ENCODE results near the gene SH2D2A.

SH2D2A gene

DNA sequence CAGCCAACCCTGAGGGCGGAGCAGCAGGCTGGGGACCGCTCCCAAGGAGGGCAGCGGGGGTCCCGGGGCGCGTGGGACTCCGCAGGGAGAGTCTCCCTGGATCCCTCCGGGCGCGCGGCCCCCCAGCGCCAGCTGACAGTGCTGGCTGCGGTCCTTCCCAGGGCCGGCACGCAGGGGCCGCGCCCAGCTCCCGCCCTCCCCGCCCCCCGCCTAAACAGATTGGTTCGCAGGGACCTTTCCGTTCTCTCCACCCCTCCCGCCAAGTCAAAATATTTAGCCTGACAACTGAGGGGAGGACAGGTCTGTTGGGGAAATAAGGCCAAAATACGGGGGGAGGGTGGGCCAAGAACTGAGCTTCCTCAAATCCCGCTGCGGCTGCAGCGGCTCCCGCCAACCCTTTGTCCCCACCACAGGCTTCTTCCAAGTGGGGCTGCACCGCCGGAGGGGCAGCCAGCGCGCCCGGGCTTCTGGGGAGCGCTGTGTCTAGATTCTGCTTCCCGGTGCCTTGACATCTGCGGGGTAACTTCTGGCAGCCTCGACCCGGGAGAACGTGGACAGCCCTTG is 42.4 kb upstream of the SH2D2A start, which contains the start of gene INSRR:
TSS of gene INSRR (minus strand) at position 159 of the 564 bp plus-strand sequence. CDS start 496 bp downstream, outside the sequence.
- Histone ChIP-seq H3K27me3 (ENCODE audit: low read depth, low read length) (peaks cover 59% of the 10 kb centered on the region), H3K27ac (ENCODE audit: low read length) (no peak within 1 kb of the TSS), H3K36me3 (ENCODE audit: control insufficient read depth in 1 of 2, insufficient read depth in 2 of 2, low read length in 2 of 2) (no peaks in the 10 kb centered on the region), H3K4me1 (ENCODE audit: control insufficient read depth in 1 of 2, insufficient read depth in 2 of 2, low read length in 2 of 2) (peaks cover 4 to 29% of the 10 kb centered on the region in 2 donors), H3K4me3 (ENCODE audit: low read depth in 1 of 2, low read length in 2 of 2) (peak within 1 kb of the TSS; percentile 53 to 56), H3K9me3 (ENCODE audit: control insufficient read depth in 1 of 2, low read length in 2 of 2) (no peaks in the 10 kb centered on the region)

DNA sequence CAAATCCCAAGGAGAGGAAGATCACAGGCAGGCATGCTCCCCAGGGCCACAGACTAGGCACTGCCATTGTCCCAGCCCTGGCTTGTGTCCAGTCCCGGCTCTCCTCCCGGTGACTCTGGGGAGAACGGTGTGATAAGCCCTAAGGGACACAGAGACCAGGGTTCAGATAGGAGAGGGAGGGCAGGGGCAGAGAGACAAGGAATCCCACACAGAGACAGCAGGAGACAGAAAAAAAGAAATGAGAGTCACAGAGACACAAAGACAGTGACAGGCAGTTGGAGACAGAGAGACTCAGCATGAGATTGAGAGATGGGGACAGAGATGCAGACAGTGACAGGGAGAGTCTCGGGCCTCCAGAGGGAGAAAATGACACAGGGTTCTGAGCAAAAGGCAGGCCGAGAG is 41.9 kb upstream of the SH2D2A start:
- peaks cover 57% of the 10 kb centered on the region for H3K27me3 ChIP-seq (ENCODE audit: low read depth, low read length)
- H3K4me1 ChIP-seq (ENCODE audit: control insufficient read depth in 1 of 2, insufficient read depth in 2 of 2, low read length in 2 of 2), result peaks cover 4 to 29% of the 10 kb centered on the region in 2 donors
- H3K9me3 ChIP-seq (ENCODE audit: control insufficient read depth in 1 of 2, low read length in 2 of 2), result no peaks in the 10 kb centered on the region

GRCh38 chr1:156857532-156857931 is 40.9 kb upstream of the SH2D2A start:
- Histone ChIP-seq H3K36me3 (ENCODE audit: control insufficient read depth in 1 of 2, insufficient read depth in 2 of 2, low read length in 2 of 2) (no peaks in the 10 kb centered on the region), H3K4me1 (ENCODE audit: control insufficient read depth in 1 of 2, insufficient read depth in 2 of 2, low read length in 2 of 2) (peaks cover 4 to 29% of the 10 kb centered on the region in 2 donors), H3K9me3 (ENCODE audit: control insufficient read depth in 1 of 2, low read length in 2 of 2) (no peaks in the 10 kb centered on the region), H3K27me3 (ENCODE audit: low read depth, low read length) (peaks cover 46% of the 10 kb centered on the region), H3K27ac (ENCODE audit: low read length) (no peak overlapping the region), H3K4me3 (ENCODE audit: low read depth in 1 of 2, low read length in 2 of 2) (no peak overlapping the region)

More for the DNA sequence above, 41.9 kb upstream of the SH2D2A start:
- Histone ChIP-seq H3K27ac (ENCODE audit: low read length) (no peak overlapping the region), H3K36me3 (ENCODE audit: control insufficient read depth in 1 of 2, insufficient read depth in 2 of 2, low read length in 2 of 2) (no peaks in the 10 kb centered on the region), H3K4me3 (ENCODE audit: low read depth in 1 of 2, low read length in 2 of 2) (peak overlapping the region in 1 of 2 donors; percentile 56)

- Histone ChIP-seq H3K27me3 (ENCODE audit: low read depth, low read length) (peaks cover 34% of the 10 kb centered on the region), H3K27ac (ENCODE audit: low read length) (no peak overlapping the region), H3K4me1 (ENCODE audit: control insufficient read depth in 1 of 2, insufficient read depth in 2 of 2, low read length in 2 of 2) (peaks cover 7 to 28% of the 10 kb centered on the region in 2 donors), H3K9me3 (ENCODE audit: control insufficient read depth in 1 of 2, low read length in 2 of 2) (no peaks in the 10 kb centered on the region), H3K36me3 (ENCODE audit: control insufficient read depth in 1 of 2, insufficient read depth in 2 of 2, low read length in 2 of 2) (no peaks in the 10 kb centered on the region), H3K4me3 (ENCODE audit: low read depth in 1 of 2, low read length in 2 of 2) (no peak overlapping the region)
These were observed 39.7 kb upstream of the SH2D2A start for GRCh38 chr1:156856282-156856785.

DNA sequence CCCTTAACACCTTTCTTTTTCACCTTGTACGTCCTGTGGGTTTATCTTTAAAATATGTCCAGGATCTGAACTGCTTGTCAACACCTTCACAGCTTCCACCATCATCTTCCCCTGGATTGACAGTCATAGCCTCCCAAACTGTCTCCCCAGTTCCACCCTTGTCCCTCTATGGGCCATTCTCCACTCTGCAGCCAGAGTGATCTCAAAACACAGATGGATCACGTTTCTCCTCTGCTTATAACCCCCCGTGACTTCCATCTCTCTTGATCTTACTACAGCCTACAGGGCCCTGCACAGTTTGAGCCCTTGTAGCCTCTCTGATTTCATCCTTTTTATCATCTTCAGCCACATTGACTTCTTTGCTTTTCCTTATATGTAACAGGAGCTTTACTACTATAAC is 38.0 kb upstream of the SH2D2A start:
- H3K27me3 ChIP-seq (ENCODE audit: low read depth, low read length), result peaks cover 22% of the 10 kb centered on the region

GRCh38 chr1:156853761-156854160 is 37.1 kb upstream of the SH2D2A start:
- H3K36me3 ChIP-seq (ENCODE audit: control insufficient read depth in 1 of 2, insufficient read depth in 2 of 2, low read length in 2 of 2), result no peaks in the 10 kb centered on the region
- no peaks in the 10 kb centered on the region for H3K9me3 ChIP-seq (ENCODE audit: control insufficient read depth in 1 of 2, low read length in 2 of 2)
- H3K4me3 ChIP-seq (ENCODE audit: low read depth in 1 of 2, low read length in 2 of 2), result no peak overlapping the region
- no peak overlapping the region for H3K27ac ChIP-seq (ENCODE audit: low read length)
- peaks cover 4 to 7% of the 10 kb centered on the region in 2 donors for H3K4me1 ChIP-seq (ENCODE audit: control insufficient read depth in 1 of 2, insufficient read depth in 2 of 2, low read length in 2 of 2)
- peaks cover 17% of the 10 kb centered on the region for H3K27me3 ChIP-seq (ENCODE audit: low read depth, low read length)

More for the DNA sequence above, 38.0 kb upstream of the SH2D2A start:
- Histone ChIP-seq H3K9me3 (ENCODE audit: control insufficient read depth in 1 of 2, low read length in 2 of 2) (no peaks in the 10 kb centered on the region), H3K4me1 (ENCODE audit: control insufficient read depth in 1 of 2, insufficient read depth in 2 of 2, low read length in 2 of 2) (peaks cover 7 to 11% of the 10 kb centered on the region in 2 donors), H3K27ac (ENCODE audit: low read length) (no peak overlapping the region), H3K4me3 (ENCODE audit: low read depth in 1 of 2, low read length in 2 of 2) (no peak overlapping the region), H3K36me3 (ENCODE audit: control insufficient read depth in 1 of 2, insufficient read depth in 2 of 2, low read length in 2 of 2) (no peaks in the 10 kb centered on the region)

GRCh38 chr1:156852418-156852874 is 35.8 kb upstream of the SH2D2A start:
- H3K36me3 ChIP-seq (ENCODE audit: control insufficient read depth in 1 of 2, insufficient read depth in 2 of 2, low read length in 2 of 2), result no peaks in the 10 kb centered on the region
- peaks cover 3 to 5% of the 10 kb centered on the region in 2 donors for H3K4me1 ChIP-seq (ENCODE audit: control insufficient read depth in 1 of 2, insufficient read depth in 2 of 2, low read length in 2 of 2)
- no peak overlapping the region for H3K4me3 ChIP-seq (ENCODE audit: low read depth in 1 of 2, low read length in 2 of 2)
- no peak overlapping the region for H3K27ac ChIP-seq (ENCODE audit: low read length)
- H3K9me3 ChIP-seq (ENCODE audit: control insufficient read depth in 1 of 2, low read length in 2 of 2), result no peaks in the 10 kb centered on the region
- H3K27me3 ChIP-seq (ENCODE audit: low read depth, low read length), result peaks cover 9% of the 10 kb centered on the region

DNA sequence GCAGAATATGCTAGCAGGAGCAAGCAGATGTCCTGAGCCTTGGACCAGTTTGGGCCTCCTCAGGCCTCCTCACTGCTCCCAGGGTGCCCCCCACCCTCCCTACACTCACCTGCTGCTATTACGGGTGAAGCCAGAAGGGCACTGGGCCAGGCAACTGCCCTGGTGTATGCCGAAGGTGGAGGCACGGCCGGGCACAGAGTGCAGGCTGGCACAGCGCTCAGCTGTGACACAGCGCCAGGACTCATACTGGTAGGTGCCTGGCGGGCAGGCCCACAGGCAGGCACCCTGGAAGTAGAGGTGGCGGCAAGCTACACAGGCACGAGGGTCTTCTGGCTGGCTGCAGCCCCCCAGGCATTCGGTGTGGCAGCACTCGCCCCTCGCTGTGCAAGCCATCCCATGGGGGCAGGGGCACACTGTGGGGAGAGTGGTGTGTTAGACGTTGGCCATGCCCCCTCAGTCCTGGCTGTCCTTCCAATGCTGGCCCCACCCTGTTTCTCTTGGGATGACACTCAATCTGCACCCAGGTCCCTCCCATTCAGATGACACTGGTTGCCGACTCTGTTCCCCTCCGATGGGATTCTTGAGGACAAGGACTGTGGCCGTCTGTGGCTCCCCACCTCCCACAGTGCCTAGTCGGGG is 35.2 kb upstream of the SH2D2A start:
- Histone ChIP-seq H3K4me1 (ENCODE audit: control insufficient read depth in 1 of 2, insufficient read depth in 2 of 2, low read length in 2 of 2) (peaks cover 3 to 5% of the 10 kb centered on the region in 2 donors), H3K27me3 (ENCODE audit: low read depth, low read length) (peaks cover 10% of the 10 kb centered on the region), H3K27ac (ENCODE audit: low read length) (no peak overlapping the region), H3K4me3 (ENCODE audit: low read depth in 1 of 2, low read length in 2 of 2) (no peak overlapping the region), H3K36me3 (ENCODE audit: control insufficient read depth in 1 of 2, insufficient read depth in 2 of 2, low read length in 2 of 2) (no peaks in the 10 kb centered on the region), H3K9me3 (ENCODE audit: control insufficient read depth in 1 of 2, low read length in 2 of 2) (no peaks in the 10 kb centered on the region)

DNA sequence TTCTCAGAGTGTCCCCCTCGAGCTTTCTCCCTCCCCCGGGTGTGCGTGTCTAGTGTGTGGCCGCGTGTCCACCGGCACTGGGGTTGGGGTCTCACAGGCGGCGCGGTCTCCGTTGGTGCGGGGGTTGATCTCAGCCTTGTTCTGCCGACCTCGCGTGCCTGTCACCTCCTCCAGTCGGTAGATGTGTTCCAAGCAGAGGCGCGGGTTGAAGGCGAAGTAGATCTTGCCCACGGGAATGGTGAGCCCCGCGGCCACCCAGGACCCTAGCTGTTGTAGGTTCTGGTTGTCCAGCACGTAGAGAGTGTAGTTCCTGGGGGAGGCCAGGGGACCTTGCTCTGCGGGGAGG is 32.5 kb upstream of the SH2D2A start:
- no peaks in the 10 kb centered on the region for H3K9me3 ChIP-seq (ENCODE audit: control insufficient read depth in 1 of 2, low read length in 2 of 2)
- H3K27me3 ChIP-seq (ENCODE audit: low read depth, low read length), result peaks cover 20% of the 10 kb centered on the region
- no peaks in the 10 kb centered on the region for H3K36me3 ChIP-seq (ENCODE audit: control insufficient read depth in 1 of 2, insufficient read depth in 2 of 2, low read length in 2 of 2)
- H3K27ac ChIP-seq (ENCODE audit: low read length), result no peak overlapping the region
- H3K4me3 ChIP-seq (ENCODE audit: low read depth in 1 of 2, low read length in 2 of 2), result no peak overlapping the region
- peaks cover 3 to 11% of the 10 kb centered on the region in 2 donors for H3K4me1 ChIP-seq (ENCODE audit: control insufficient read depth in 1 of 2, insufficient read depth in 2 of 2, low read length in 2 of 2)

GRCh38 chr1:156848461-156849150 is 32.0 kb upstream of the SH2D2A start:
- no peak overlapping the region for H3K27ac ChIP-seq (ENCODE audit: low read length)
- no peaks in the 10 kb centered on the region for H3K36me3 ChIP-seq (ENCODE audit: control insufficient read depth in 1 of 2, insufficient read depth in 2 of 2, low read length in 2 of 2)
- H3K9me3 ChIP-seq (ENCODE audit: control insufficient read depth in 1 of 2, low read length in 2 of 2), result no peaks in the 10 kb centered on the region
- peaks cover 3 to 11% of the 10 kb centered on the region in 2 donors for H3K4me1 ChIP-seq (ENCODE audit: control insufficient read depth in 1 of 2, insufficient read depth in 2 of 2, low read length in 2 of 2)
- peaks cover 25% of the 10 kb centered on the region for H3K27me3 ChIP-seq (ENCODE audit: low read depth, low read length)
- H3K4me3 ChIP-seq (ENCODE audit: low read depth in 1 of 2, low read length in 2 of 2), result no peak overlapping the region
